GM21528 (cell line): ENCODE data around the gene LSR.
A peak's percentile ranks its signal among the peaks of the same experiment; 100 is the strongest.

Source experiments
- ATAC-seq: cut with Tn5 transposase; IDR thresholded peaks from one replicate; pipeline ENCODE4 v1.9.1; 2021; ENCODE audit warnings: mild to moderate bottlenecking, moderate library complexity; ENCODE audit not compliant: unreplicated experiment, low FRiP score

The LSR gene, protein sequence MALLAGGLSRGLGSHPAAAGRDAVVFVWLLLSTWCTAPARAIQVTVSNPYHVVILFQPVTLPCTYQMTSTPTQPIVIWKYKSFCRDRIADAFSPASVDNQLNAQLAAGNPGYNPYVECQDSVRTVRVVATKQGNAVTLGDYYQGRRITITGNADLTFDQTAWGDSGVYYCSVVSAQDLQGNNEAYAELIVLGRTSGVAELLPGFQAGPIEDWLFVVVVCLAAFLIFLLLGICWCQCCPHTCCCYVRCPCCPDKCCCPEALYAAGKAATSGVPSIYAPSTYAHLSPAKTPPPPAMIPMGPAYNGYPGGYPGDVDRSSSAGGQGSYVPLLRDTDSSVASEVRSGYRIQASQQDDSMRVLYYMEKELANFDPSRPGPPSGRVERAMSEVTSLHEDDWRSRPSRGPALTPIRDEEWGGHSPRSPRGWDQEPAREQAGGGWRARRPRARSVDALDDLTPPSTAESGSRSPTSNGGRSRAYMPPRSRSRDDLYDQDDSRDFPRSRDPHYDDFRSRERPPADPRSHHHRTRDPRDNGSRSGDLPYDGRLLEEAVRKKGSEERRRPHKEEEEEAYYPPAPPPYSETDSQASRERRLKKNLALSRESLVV

GRCh38 chr19:35248310-35249145 lies at the start of gene LSR:
LSR (plus strand) TSS chr19:35249002; CDS start chr19:35249023, 21 bp downstream.
- peak; percentile 81 for ATAC-seq

GRCh38 chr19:35199481-35199880 lies 49.3 kb upstream of the LSR start:
- ATAC-seq = no peak

GRCh38 chr19:35202722-35203688 lies 45.8 kb upstream of the LSR start:
- no peak for ATAC-seq

DNA sequence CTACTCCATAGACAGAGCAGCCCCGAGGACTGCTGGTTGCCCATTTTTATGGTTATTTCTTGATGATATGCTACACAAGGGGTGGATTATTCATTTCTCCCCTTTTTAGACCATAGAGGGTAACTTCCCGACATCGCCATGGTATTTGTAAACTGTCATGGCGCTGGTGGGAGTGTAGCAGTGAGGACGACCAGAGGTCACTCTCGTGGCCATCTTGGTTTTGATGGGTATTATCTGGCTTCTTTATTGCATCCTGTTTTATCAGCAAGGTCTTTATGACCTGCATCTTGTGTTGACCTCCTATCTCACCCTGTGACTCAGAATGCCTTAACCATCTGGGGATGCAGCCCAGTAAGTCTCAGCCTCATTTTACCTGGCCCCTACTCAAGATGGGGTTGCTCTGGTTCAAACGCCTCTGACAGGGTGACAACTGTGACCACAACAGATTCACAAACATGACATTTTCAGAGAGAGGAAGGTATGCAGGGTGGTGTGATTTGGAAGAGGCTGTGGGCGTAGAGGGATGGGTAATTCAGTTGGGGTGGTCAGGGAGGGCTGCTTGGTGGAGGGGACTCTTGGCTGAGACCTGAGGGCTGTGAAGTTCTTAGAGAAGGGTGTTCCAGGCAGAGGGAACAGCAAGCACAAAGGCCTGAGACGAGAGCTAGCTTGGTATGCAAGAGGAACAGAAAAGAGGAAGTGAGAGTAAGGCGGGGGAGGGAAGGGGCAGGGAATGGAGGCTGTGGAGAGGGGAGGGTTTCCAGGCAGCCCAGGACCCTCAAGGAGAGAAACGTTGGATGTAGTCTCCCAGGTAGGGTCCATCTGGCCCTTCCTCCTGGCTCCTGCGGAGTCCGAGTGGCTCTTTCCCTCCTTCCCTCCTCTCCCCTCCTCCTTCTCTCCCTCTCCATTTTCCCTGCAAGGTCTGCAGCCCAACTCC lies 43.7 kb upstream of the LSR start:
- ATAC-seq = peak; percentile 64

GRCh38 chr19:35205733-35206323 lies 43.0 kb upstream of the LSR start:
- no peak for ATAC-seq

DNA sequence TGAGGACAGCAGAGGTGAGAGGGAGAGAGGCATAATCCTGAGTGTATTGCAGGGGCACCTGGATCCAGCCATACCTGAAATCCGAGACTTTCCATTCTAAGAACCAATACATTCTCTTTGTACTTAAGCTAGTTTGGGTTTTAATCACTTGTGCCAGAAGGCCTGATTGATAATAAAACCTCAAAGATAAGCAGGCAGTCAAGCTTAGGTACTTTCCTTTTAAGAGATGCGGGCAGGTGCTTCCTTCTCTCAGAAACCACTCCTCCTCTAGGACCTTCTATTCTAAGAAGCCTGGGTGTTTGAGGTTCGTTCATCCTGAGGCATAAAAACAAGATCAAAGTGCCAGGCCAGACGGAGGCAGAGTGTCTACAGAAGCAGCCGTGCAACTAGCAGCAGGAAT lies 42.4 kb upstream of the LSR start:
- no peak for ATAC-seq

DNA sequence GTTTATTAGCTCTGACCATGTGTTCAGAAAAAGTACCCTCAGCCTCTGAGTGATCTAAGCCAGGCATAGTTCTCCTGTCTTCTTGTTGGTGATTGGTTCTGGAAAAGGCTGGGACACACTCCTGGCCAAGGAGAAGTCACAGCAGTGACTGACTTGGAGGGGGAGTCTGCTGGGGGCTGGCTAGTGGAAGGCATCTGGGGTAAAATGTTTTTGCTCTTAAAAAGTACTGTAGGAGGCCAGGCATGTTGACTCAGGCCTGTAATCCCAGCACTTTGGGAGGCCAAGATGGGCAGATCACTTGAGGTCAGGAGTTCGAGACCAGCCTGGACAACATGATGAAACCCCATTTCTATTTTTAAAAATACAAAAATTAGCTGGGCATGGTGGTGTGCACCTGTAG lies 41.9 kb upstream of the LSR start:
- ATAC-seq = no peak

DNA sequence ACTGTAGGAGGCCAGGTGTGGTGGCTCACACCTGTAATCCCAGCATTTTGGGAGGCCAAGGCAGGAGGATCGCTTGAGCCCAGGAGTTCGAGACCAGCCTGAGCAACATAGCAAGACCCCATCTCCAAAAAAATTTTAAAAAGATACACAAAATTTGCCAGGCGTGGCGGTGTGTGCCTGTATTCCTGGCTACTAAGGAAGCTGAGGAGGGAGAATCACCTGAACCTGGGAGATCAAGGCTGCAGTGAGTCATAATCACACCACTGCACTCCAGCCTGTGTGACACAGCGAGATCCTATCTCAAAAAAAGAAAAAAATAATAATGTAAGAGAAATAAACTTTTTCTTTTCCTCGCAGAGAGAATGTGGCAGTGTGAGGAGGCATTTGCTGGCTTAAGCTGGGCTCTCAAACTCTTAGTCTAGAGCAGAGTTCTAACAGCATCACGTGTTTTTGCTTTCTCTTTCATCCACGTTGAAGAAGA lies 41.4 kb upstream of the LSR start:
- ATAC-seq = no peak

- no peak for ATAC-seq
These were observed 40.7 kb upstream of the LSR start for GRCh38 chr19:35208121-35208520.

DNA sequence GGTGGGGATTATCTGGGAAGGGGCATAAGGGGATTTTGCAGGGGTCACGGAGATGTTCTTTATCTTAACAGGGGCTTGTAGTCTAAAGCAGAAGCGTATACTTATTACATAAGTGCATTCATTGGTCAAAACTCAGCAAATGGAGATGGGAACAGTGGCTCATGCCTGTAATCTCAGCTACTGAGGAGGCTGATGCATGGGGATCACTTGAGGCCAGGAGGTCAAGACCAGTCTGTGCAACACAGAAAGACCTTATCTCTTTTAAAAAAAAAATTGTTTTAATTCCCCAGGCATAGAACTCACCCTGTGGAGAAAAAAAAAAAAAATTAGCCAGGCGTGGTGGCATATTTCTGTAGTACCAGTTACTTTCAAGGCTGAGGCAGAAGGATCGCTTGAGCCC lies 39.2 kb upstream of the LSR start:
- no peak for ATAC-seq

GRCh38 chr19:35211545-35212230 lies 37.1 kb upstream of the LSR start:
- no peak for ATAC-seq

DNA sequence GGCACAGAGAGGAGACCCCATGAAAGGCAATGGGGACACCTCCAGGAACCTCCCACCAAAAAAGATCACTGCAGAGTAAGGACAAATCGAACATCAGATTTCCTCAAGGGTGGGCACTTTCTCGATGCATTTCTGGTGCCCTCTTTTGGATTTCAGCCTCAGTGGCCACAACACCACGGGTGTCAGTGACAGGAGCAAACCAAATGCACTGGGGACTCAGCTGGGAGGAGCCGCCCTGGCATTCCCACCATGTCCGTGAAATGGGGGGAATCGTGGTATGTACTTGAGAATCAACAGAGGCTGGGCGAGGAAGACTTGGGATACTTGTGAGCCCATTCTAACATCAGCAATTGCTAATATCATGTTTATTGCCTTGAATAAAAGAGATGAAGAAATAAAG lies 36.6 kb upstream of the LSR start:
- no peak for ATAC-seq

- no peak for ATAC-seq
These were observed 34.9 kb upstream of the LSR start for GRCh38 chr19:35213663-35214632.

- no peak for ATAC-seq
These were observed 33.9 kb upstream of the LSR start for GRCh38 chr19:35214766-35215422.

DNA sequence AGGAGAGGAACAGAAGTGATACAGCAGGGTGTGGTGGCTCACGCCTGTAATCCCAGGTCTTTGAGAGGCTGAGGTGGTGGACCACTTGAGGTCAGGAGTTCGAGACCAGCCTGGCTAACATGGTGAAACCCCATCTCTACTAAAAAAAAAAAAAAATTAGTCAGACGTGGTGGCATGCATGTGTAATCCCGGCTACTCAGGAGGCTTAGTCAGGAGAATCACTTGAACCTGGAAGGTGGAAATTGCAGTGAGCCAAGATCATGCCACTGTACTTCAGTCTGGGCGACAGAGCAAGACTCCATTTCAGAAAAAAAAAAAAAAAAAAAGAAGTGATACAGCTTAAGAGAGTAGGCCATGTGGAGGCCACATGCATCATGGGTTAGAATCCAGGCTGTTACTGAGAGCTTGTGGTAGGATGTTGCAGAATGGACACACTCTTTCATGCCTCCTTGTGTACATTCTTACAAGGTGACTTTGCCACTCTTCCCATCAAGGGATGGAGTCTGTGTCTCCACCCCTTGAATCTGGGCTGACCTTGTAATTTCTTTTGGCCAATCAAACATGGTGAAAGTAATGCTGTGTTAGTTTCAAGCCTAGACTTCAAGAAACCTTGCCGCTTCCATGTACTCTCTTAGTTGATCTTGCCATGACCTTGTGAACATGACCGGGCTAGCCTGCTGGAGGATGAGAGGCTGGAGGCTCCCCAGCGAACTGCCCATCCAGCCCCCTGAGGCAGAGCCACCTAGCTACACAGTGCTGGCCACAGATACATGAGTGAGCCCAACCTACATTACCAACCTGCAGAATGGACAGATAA lies 32.6 kb upstream of the LSR start:
- ATAC-seq = no peak
